B cell (primary cell): ENCODE measurements around the gene EEFSEC.

Experiments
- CTCF ChIP-seq: fragments of 200-600 bp; IDR thresholded peaks from one replicate; pipeline ENCODE4 v1.8.0; 2022; ENCODE audit warnings: antibody characterized with exemption, mild to moderate bottlenecking
- EZH2 ChIP-seq: IDR thresholded peaks from 2 replicates; pipeline ENCODE4 v1.6.1; 2012; ENCODE audit warnings: borderline replicate concordance, low read depth, mild to moderate bottlenecking, moderate library complexity, low read length; ENCODE audit not compliant: insufficient read depth, poor library complexity, severe bottlenecking

GRCh38 chr3:128423525-128424147 lies 270.4 kb downstream of the EEFSEC start:
- TF ChIP-seq CTCF (no peak), EZH2 (no peak)
